ENCODE results near the gene TLCD4. TPM values are rescaled to one million over a fixed set of nuclear protein-coding genes. Genes with fewer than 3 reads are reported as not detected.

TLCD4 gene
- 1 to 10 TPM; 5.1 to 6.8 (median 5.5) TPM for polyA plus RNA-seq (ENCODE audit: insufficient read length in 3 of 3)
- long read RNA-seq, donor 1: 0 reads
- long read RNA-seq, donor 2: 0 reads
- long read RNA-seq, donor 3, full-length matches to known transcripts: 1 of 1 reads
- long read RNA-seq, donor 3, partial matches to known transcripts: 0 of 1 reads
- long read RNA-seq, donor 3, other reads (novel, unspliced or antisense): 0 of 1 reads
- long read RNA-seq, donor 4, full-length matches to known transcripts: 3 of 3 reads
- long read RNA-seq, donor 4, partial matches to known transcripts: 0 of 3 reads
- long read RNA-seq, donor 4, other reads (novel, unspliced or antisense): 0 of 3 reads
- long read RNA-seq, donor 5, full-length matches to known transcripts: 1 of 1 reads
- long read RNA-seq, donor 5, partial matches to known transcripts: 0 of 1 reads
- long read RNA-seq, donor 5, other reads (novel, unspliced or antisense): 0 of 1 reads
- long read RNA-seq, donor 6, full-length matches to known transcripts: 3 of 3 reads
- long read RNA-seq, donor 6, partial matches to known transcripts: 0 of 3 reads
- long read RNA-seq, donor 6, other reads (novel, unspliced or antisense): 0 of 3 reads
- long read RNA-seq, donor 7, full-length matches to known transcripts: 5 of 5 reads
- long read RNA-seq, donor 7, partial matches to known transcripts: 0 of 5 reads
- long read RNA-seq, donor 7, other reads (novel, unspliced or antisense): 0 of 5 reads
- long read RNA-seq, donor 8, full-length matches to known transcripts: 2 of 2 reads
- long read RNA-seq, donor 8, partial matches to known transcripts: 0 of 2 reads
- long read RNA-seq, donor 8, other reads (novel, unspliced or antisense): 0 of 2 reads
- long read RNA-seq, donor 9, full-length matches to known transcripts: 5 of 5 reads
- long read RNA-seq, donor 9, partial matches to known transcripts: 0 of 5 reads
- long read RNA-seq, donor 9, other reads (novel, unspliced or antisense): 0 of 5 reads
- long read RNA-seq, donor 10, full-length matches to known transcripts: 3 of 3 reads
- long read RNA-seq, donor 10, partial matches to known transcripts: 0 of 3 reads
- long read RNA-seq, donor 10, other reads (novel, unspliced or antisense): 0 of 3 reads
- long read RNA-seq, donor 11, full-length matches to known transcripts: 3 of 3 reads
- long read RNA-seq, donor 11, partial matches to known transcripts: 0 of 3 reads
- long read RNA-seq, donor 11, other reads (novel, unspliced or antisense): 0 of 3 reads
- long read RNA-seq, donor 12, full-length matches to known transcripts: 5 of 5 reads
- long read RNA-seq, donor 12, partial matches to known transcripts: 0 of 5 reads
- long read RNA-seq, donor 12, other reads (novel, unspliced or antisense): 0 of 5 reads
- long read RNA-seq, donor 13, full-length matches to known transcripts: 2 of 2 reads
- long read RNA-seq, donor 13, partial matches to known transcripts: 0 of 2 reads
- long read RNA-seq, donor 13, other reads (novel, unspliced or antisense): 0 of 2 reads
- long read RNA-seq, donor 14: 0 reads
- long read RNA-seq, donor 15, full-length matches to known transcripts: 1 of 1 reads
- long read RNA-seq, donor 15, partial matches to known transcripts: 0 of 1 reads
- long read RNA-seq, donor 15, other reads (novel, unspliced or antisense): 0 of 1 reads
- long read RNA-seq, donor 16, full-length matches to known transcripts: 4 of 4 reads
- long read RNA-seq, donor 16, partial matches to known transcripts: 0 of 4 reads
- long read RNA-seq, donor 16, other reads (novel, unspliced or antisense): 0 of 4 reads

GRCh38 chr1:95117207-95118066, at the start of gene TLCD4:
TLCD4 (plus strand) TSS chr1:95117355; CDS start chr1:95143902, 26,547 bp downstream.
- DNase-seq: peak; percentile 69

GRCh38 chr1:95067568-95067967, 49.6 kb upstream of the TLCD4 start:
- DNase-seq: no peak

- no peak for DNase-seq
These were observed 48.0 kb upstream of the TLCD4 start for GRCh38 chr1:95068956-95069709.

- DNase-seq: no peak
These were observed 47.5 kb upstream of the TLCD4 start for GRCh38 chr1:95069710-95070093.

- no peak for DNase-seq
These were observed 45.6 kb upstream of the TLCD4 start for GRCh38 chr1:95071539-95071938.

GRCh38 chr1:95072117-95072516, 45.0 kb upstream of the TLCD4 start:
- DNase-seq: no peak

GRCh38 chr1:95072532-95073419, 44.4 kb upstream of the TLCD4 start, which contains the start of gene ALG14:
ALG14 (minus strand) TSS chr1:95072951; CDS start chr1:95072898, 53 bp downstream.
- DNase-seq: peak; percentile 97

GRCh38 chr1:95073446-95073845, 43.7 kb upstream of the TLCD4 start:
- DNase-seq: no peak

- no peak for DNase-seq
These were observed 41.1 kb upstream of the TLCD4 start for GRCh38 chr1:95076034-95076433.

- DNase-seq: no peak
These were observed 36.7 kb upstream of the TLCD4 start for GRCh38 chr1:95080446-95080845.

- no peak for DNase-seq
These were observed 36.3 kb upstream of the TLCD4 start for GRCh38 chr1:95080879-95081278.

GRCh38 chr1:95084317-95085176, 32.6 kb upstream of the TLCD4 start:
- DNase-seq: peak; percentile 30

GRCh38 chr1:95085376-95085775, 31.8 kb upstream of the TLCD4 start:
- no peak for DNase-seq

- no peak for DNase-seq
These were observed 30.1 kb upstream of the TLCD4 start for GRCh38 chr1:95086949-95087533.

- DNase-seq: no peak
These were observed 28.9 kb upstream of the TLCD4 start for GRCh38 chr1:95088303-95088702.

- DNase-seq: no peak
These were observed 27.4 kb upstream of the TLCD4 start for GRCh38 chr1:95089650-95090287.
